ENCODE results near the gene ACBD3.

DNA sequence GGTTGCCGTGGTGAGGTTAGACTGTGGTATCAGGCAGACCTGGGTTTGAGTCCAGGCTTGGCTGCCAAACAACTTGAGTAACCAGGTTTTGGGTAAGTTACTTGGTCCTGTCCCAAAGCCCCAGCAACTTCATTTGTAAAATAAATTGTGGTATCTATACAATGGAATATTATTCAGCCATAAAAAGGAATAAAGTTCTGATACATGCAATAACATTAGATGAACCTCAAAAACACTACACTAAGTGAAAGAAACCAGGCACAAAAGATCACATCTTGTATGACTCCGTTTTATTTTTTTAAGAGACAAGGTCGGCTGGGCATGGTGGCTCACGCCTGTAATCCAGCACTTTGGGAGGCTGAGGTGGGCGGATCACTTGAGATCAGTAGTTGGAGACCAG is 20.5 kb upstream of the ACBD3 start:
- TF ChIP-seq, protein P1, sequence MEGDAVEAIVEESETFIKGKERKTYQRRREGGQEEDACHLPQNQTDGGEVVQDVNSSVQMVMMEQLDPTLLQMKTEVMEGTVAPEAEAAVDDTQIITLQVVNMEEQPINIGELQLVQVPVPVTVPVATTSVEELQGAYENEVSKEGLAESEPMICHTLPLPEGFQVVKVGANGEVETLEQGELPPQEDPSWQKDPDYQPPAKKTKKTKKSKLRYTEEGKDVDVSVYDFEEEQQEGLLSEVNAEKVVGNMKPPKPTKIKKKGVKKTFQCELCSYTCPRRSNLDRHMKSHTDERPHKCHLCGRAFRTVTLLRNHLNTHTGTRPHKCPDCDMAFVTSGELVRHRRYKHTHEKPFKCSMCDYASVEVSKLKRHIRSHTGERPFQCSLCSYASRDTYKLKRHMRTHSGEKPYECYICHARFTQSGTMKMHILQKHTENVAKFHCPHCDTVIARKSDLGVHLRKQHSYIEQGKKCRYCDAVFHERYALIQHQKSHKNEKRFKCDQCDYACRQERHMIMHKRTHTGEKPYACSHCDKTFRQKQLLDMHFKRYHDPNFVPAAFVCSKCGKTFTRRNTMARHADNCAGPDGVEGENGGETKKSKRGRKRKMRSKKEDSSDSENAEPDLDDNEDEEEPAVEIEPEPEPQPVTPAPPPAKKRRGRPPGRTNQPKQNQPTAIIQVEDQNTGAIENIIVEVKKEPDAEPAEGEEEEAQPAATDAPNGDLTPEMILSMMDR (IDR thresholded peaks at IDR 0.05) = no peak
- no peak for TF ChIP-seq FOSL2 (IDR thresholded peaks at IDR 0.05; ENCODE audit: borderline replicate concordance, low read depth)
- TF ChIP-seq POLR2AphosphoS5 (IDR thresholded peaks at IDR 0.05; ENCODE audit: low read depth, low read length) = no peak
